Astrocyte (in vitro differentiated cells and primary cell): ENCODE measurements around the gene SIK3. TPM values are rescaled to one million over a fixed set of nuclear protein-coding genes. Genes with fewer than 3 reads are reported as not detected.

ENCODE experiments used
- DNase-seq: peaks from one replicate; pipeline ENCODE4 v3.0.0-alpha.2; 2010; ENCODE audit warnings: low read depth
- FAIRE-seq: peaks from 2 replicates; lab custom pipeline; 2011; peaks lifted over from hg19 to GRCh38; lab: Jason Lieb, UNC
- H2AFZ ChIP-seq: 2 replicates; pipeline ENCODE4 v1.6.0; 2012; ENCODE audit warnings: low read depth, low read length, inconsistent platforms
- H3K27ac ChIP-seq: 2 replicates; pipeline ENCODE4 v1.5.1; 2011; ENCODE audit warnings: low read depth, low read length, inconsistent platforms
- H3K27me3 ChIP-seq: 2 replicates; pipeline ENCODE4 v1.6.0; 2011; ENCODE audit warnings: low read length, inconsistent platforms; ENCODE audit not compliant: insufficient read depth
- H3K36me3 ChIP-seq: 2 replicates; pipeline ENCODE4 v1.5.1; 2011; ENCODE audit warnings: low read length, inconsistent platforms; ENCODE audit not compliant: insufficient read depth
- H3K4me1 ChIP-seq: 2 replicates; pipeline ENCODE4 v1.5.1; 2011; ENCODE audit warnings: low read length, inconsistent platforms; ENCODE audit not compliant: insufficient read depth
- H3K4me2 ChIP-seq: 2 replicates; pipeline ENCODE4 v1.6.0; 2012; ENCODE audit warnings: low read length, inconsistent platforms
- H3K4me3 ChIP-seq: 2 replicates; pipeline ENCODE4 v1.5.1; 2011; ENCODE audit warnings: low read depth, mild to moderate bottlenecking, low read length, inconsistent platforms; ENCODE audit not compliant: insufficient read depth
- H3K79me2 ChIP-seq: 2 replicates; pipeline ENCODE4 v1.6.0; 2012; ENCODE audit warnings: mild to moderate bottlenecking, low read length, inconsistent platforms; ENCODE audit not compliant: insufficient read depth
- H3K9ac ChIP-seq: 2 replicates; pipeline ENCODE4 v1.6.0; 2012; ENCODE audit warnings: mild to moderate bottlenecking, low read length, inconsistent platforms
- H3K9me3 ChIP-seq: 2 replicates; pipeline ENCODE4 v1.5.1; 2012; ENCODE audit warnings: low read depth, mild to moderate bottlenecking, low read length, inconsistent platforms; ENCODE audit not compliant: insufficient read depth
- H4K20me1 ChIP-seq: 2 replicates; pipeline ENCODE4 v1.6.0; 2012; ENCODE audit warnings: low read length, inconsistent platforms; ENCODE audit not compliant: insufficient read depth
- H3K27ac Mint-ChIP-seq: one replicate; pipeline ENCODE4 v1.8.0; 2021; ENCODE audit warnings: mild to moderate bottlenecking, mixed read lengths; ENCODE audit not compliant: unreplicated experiment
- H3K27me3 Mint-ChIP-seq: one replicate; pipeline ENCODE4 v1.8.0; 2021; ENCODE audit warnings: low read depth, mixed read lengths; ENCODE audit not compliant: unreplicated experiment
- H3K36me3 Mint-ChIP-seq: one replicate; pipeline ENCODE4 v1.8.0; 2021; ENCODE audit warnings: low read depth, mixed read lengths; ENCODE audit not compliant: unreplicated experiment
- H3K4me1 Mint-ChIP-seq: one replicate; pipeline ENCODE4 v1.8.0; 2021; ENCODE audit warnings: low read depth, mixed read lengths; ENCODE audit not compliant: unreplicated experiment
- H3K4me3 Mint-ChIP-seq: one replicate; pipeline ENCODE4 v1.8.0; 2021; ENCODE audit warnings: mild to moderate bottlenecking, moderate library complexity, mixed read lengths; ENCODE audit not compliant: unreplicated experiment
- H3K9me3 Mint-ChIP-seq: one replicate; pipeline ENCODE4 v1.8.0; 2021; ENCODE audit warnings: mild to moderate bottlenecking, mixed read lengths; ENCODE audit not compliant: unreplicated experiment
- EZH2 ChIP-seq: IDR thresholded peaks from 2 replicates; pipeline ENCODE4 v1.6.1; 2012; ENCODE audit warnings: mild to moderate bottlenecking, low read length, inconsistent platforms; ENCODE audit not compliant: insufficient read depth
- total RNA-seq: library from RNA; stranded (reverse); gene quantifications from 2 replicates; pipeline ENCODE4 v1.2.1, GENCODE V29; 2021
- TF ChIP-seq, protein P1 (sequence below): IDR thresholded peaks from 2 replicates; pipeline ENCODE4 v1.5.1; 2011; ENCODE audit warnings: low read depth, mild to moderate bottlenecking, inconsistent platforms, low read length, moderate library complexity; ENCODE audit not compliant: insufficient read depth

SIK3 gene
- total RNA-seq, 1 donor from 2014 or later, result 34.4 TPM

DNA sequence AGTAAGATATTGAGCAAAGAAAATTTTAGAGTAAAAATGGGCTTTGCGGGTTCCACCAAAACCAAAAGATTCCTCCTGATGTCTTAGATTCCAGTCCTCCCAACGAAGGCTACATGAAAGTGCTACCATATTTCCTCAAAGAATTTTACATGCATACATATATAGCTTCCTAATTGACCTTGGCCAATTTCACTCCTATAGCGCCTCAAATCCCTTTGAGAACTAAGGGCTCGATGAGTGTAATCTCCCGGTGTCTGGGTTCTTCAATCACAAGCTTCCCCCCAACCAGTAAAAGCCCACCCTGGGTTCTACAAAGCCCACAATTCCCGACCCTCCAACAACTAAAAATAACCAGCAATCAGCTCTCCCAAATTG lies 1.2 kb downstream of the SIK3 start:
- no peaks in the 10 kb centered on the region for H3K27me3 ChIP-seq
- H3K36me3 Mint-ChIP-seq, result peaks cover 2% of the 10 kb centered on the region
- DNase-seq (no peak), FAIRE-seq (no peak)
- no peaks in the 10 kb centered on the region for H3K9me3 ChIP-seq
- H3K9me3 Mint-ChIP-seq, result no peaks in the 10 kb centered on the region
- H3K27ac ChIP-seq, result no peak overlapping the region
- H2AFZ ChIP-seq, result no peak overlapping the region
- no peaks in the 10 kb centered on the region for H3K36me3 ChIP-seq
- peaks cover 48% of the 10 kb centered on the region for H4K20me1 ChIP-seq
- TF ChIP-seq, protein P1, sequence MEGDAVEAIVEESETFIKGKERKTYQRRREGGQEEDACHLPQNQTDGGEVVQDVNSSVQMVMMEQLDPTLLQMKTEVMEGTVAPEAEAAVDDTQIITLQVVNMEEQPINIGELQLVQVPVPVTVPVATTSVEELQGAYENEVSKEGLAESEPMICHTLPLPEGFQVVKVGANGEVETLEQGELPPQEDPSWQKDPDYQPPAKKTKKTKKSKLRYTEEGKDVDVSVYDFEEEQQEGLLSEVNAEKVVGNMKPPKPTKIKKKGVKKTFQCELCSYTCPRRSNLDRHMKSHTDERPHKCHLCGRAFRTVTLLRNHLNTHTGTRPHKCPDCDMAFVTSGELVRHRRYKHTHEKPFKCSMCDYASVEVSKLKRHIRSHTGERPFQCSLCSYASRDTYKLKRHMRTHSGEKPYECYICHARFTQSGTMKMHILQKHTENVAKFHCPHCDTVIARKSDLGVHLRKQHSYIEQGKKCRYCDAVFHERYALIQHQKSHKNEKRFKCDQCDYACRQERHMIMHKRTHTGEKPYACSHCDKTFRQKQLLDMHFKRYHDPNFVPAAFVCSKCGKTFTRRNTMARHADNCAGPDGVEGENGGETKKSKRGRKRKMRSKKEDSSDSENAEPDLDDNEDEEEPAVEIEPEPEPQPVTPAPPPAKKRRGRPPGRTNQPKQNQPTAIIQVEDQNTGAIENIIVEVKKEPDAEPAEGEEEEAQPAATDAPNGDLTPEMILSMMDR, result no peak
- TF ChIP-seq EZH2, result no peak
- peak overlapping the region; percentile 99 for H3K4me3 Mint-ChIP-seq
- peaks cover 30% of the 10 kb centered on the region for H3K4me1 ChIP-seq
- peak overlapping the region; percentile 63 for H3K4me3 ChIP-seq
- H3K4me1 Mint-ChIP-seq, result peaks cover 26% of the 10 kb centered on the region
- no peaks in the 10 kb centered on the region for H3K27me3 Mint-ChIP-seq
- peak overlapping the region; percentile 95 for H3K9ac ChIP-seq
- H3K4me2 ChIP-seq, result peak overlapping the region; percentile 95
- peaks cover 64% of the 10 kb centered on the region for H3K79me2 ChIP-seq
- peak overlapping the region; percentile 96 for H3K27ac Mint-ChIP-seq

GRCh38 chr11:117096201-117096991 lies 1.8 kb downstream of the SIK3 start:
- Histone ChIP-seq H2AFZ (no peak overlapping the region), H3K27me3 (no peaks in the 10 kb centered on the region), H3K9me3 (no peaks in the 10 kb centered on the region), H3K36me3 (no peaks in the 10 kb centered on the region), H3K79me2 (peaks cover 70% of the 10 kb centered on the region), H3K9ac (peak overlapping the region; percentile 95), H4K20me1 (peaks cover 54% of the 10 kb centered on the region), H3K4me2 (peak overlapping the region; percentile 95), H3K27ac (no peak overlapping the region), H3K4me1 (peaks cover 30% of the 10 kb centered on the region), H3K4me3 (peak overlapping the region; percentile 63)
- H3K27ac Mint-ChIP-seq, result peak overlapping the region; percentile 44
- FAIRE-seq (no peak), DNase-seq (no peak)
- H3K27me3 Mint-ChIP-seq, result no peaks in the 10 kb centered on the region
- no peaks in the 10 kb centered on the region for H3K9me3 Mint-ChIP-seq
- no peak for TF ChIP-seq EZH2
- TF ChIP-seq, protein P1, result no peak
- peak overlapping the region; percentile 99 for H3K4me3 Mint-ChIP-seq
- H3K4me1 Mint-ChIP-seq, result peaks cover 26% of the 10 kb centered on the region
- peaks cover 5% of the 10 kb centered on the region for H3K36me3 Mint-ChIP-seq
